Measurements from ENCODE around the gene PRKCQ.

PRKCQ gene

DNA sequence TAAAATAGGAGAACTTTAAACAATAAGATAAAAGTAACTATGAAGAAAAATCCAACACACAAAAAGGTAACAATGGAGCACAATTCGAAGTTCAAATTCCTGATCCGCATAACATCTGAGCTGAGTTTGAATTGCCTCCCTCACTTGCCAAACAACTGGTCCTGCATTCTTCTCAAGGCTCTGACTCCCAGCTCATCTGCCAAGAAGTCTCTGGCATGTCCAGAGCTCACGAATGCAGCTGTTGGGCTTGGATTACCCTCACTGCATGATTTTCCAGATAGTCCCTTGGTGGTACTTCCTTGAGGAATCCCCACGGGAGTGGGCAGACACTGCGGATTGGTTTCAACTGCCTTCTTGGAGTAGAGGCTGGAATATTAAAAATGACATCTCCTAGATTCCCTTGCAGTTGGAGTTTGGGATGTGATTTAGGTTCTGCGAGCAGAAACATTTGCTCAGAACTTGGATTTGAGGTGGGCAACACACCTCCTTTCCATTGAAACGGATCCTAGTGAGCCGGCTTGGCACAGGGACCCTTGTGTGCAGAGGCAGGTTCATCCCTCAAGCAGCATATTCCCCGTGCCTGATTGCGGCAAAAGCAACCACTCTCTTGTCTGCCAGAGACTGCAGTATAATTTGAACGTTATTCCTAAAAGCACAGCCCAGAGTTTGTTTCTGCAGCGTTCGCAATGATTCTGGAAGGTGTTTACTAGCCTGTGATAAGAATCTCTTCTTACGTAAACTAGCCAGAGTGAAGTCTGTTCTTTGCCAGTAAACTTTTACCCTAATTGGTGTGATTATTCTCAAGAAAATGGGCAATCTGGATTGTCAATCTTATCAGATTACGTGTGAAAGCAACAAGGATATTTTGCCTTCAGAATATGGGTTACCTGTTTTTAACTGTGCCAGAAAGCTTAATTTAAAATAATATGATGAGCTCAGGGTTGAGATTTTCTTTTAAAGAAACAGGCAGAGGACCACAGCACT, 23.4 kb upstream of the PRKCQ start:
- intact Hi-C loops (cut with micrococcal nuclease) = no loop called here
- Mint-ChIP-seq H3K36me3 (ENCODE audit: low read depth) (no peaks in the 10 kb centered on the region), H3K4me1 (ENCODE audit: low read depth) (peaks cover 20% of the 10 kb centered on the region), H3K27me3 (peaks cover 8% of the 10 kb centered on the region), H3K4me3 (no peak overlapping the region), H3K9me3 (no peaks in the 10 kb centered on the region), H3K27ac (no peak overlapping the region)

DNA sequence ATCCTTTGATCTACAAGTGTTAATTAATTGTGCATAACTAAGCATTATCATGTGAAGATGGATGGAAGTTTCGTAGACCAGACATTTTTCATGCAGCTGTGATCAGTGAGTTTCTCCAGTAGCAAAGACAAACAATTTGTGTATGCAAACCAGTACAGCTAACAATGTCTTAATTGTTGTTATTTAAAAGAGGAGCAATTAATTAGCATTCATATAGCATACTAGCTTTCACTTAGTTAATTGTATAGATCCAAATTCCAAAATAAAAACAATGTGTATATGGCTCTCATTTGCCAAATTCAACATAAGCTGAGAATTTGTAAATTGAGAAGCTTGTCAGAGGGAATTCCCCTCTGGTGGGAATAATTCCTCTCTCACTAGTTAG, 22.6 kb upstream of the PRKCQ start:
- no peak overlapping the region for H3K27ac Mint-ChIP-seq
- H3K4me1 Mint-ChIP-seq (ENCODE audit: low read depth) = peaks cover 20% of the 10 kb centered on the region
- H3K4me3 Mint-ChIP-seq = no peak overlapping the region
- intact Hi-C loops (cut with micrococcal nuclease) = no loop called here
- H3K27me3 Mint-ChIP-seq = peaks cover 6% of the 10 kb centered on the region
- H3K36me3 Mint-ChIP-seq (ENCODE audit: low read depth) = no peaks in the 10 kb centered on the region
- H3K9me3 Mint-ChIP-seq = no peaks in the 10 kb centered on the region

DNA sequence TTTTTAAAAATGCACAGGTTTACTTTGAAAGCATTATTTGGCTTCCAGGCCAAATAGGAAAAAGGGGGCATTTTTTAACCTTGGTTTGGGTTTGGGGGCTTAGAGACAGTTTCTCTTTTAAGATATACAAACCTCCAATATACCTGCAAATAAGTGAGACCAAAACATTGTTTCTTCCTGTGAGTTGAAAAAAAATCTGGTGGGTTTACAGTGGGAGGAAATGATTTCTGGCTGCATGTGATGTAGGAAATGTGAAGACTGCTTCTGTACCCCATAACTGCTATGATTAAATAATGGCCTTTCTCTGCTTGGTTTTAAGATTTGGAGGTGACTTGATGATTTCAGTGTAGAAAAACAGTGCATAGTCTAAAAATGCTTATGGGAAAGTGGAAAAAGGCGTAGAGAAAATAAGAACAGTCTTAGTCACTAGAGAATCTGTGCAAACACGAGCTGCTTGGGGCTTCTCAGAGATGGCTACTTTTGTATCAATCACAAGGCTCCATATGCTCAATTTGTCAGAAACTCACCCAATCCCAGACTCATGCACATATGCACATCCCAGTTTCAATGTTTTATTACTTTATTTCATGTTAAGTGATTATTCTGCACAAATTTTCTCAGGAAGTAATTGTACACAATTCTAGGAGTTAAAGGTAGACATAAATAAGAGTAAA, 22.1 kb upstream of the PRKCQ start:
- Mint-ChIP-seq H3K4me3 (no peak overlapping the region), H3K27ac (no peak overlapping the region), H3K27me3 (peaks cover 6% of the 10 kb centered on the region), H3K4me1 (ENCODE audit: low read depth) (peaks cover 16% of the 10 kb centered on the region), H3K36me3 (ENCODE audit: low read depth) (no peaks in the 10 kb centered on the region), H3K9me3 (no peaks in the 10 kb centered on the region)
- intact Hi-C loops (cut with micrococcal nuclease) = no loop called here

DNA sequence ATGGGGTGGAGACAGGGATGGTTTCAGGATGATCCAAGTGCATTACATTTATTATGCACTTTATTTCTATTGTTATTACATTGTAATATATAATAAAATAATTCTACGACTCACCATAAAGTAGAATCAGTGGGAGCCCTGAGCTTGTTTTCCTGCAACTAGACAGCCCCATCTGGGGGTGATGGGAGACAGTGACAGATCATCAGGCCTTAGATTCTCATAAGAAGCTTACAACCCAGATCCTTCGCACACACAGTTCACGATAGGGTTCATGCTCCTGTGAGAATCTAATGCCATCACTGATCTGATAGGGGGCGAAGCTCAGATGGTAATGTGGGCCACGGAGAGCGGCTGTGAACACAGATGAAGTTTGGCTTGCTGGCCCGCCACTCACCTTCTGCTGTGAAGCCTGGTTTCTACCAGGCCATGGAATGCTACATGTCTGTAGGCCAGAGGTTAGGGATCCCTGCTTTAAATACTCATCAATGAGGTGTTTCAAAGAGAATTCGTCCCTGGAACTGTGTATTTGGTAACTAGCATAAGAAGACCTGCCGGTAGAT, 21.2 kb upstream of the PRKCQ start:
- H3K27ac Mint-ChIP-seq = no peak overlapping the region
- H3K4me1 Mint-ChIP-seq (ENCODE audit: low read depth) = peaks cover 14% of the 10 kb centered on the region
- no peaks in the 10 kb centered on the region for H3K9me3 Mint-ChIP-seq
- no peaks in the 10 kb centered on the region for H3K36me3 Mint-ChIP-seq (ENCODE audit: low read depth)
- intact Hi-C loops (cut with micrococcal nuclease) = no loop called here
- peaks cover 6% of the 10 kb centered on the region for H3K27me3 Mint-ChIP-seq
- no peak overlapping the region for H3K4me3 Mint-ChIP-seq

DNA sequence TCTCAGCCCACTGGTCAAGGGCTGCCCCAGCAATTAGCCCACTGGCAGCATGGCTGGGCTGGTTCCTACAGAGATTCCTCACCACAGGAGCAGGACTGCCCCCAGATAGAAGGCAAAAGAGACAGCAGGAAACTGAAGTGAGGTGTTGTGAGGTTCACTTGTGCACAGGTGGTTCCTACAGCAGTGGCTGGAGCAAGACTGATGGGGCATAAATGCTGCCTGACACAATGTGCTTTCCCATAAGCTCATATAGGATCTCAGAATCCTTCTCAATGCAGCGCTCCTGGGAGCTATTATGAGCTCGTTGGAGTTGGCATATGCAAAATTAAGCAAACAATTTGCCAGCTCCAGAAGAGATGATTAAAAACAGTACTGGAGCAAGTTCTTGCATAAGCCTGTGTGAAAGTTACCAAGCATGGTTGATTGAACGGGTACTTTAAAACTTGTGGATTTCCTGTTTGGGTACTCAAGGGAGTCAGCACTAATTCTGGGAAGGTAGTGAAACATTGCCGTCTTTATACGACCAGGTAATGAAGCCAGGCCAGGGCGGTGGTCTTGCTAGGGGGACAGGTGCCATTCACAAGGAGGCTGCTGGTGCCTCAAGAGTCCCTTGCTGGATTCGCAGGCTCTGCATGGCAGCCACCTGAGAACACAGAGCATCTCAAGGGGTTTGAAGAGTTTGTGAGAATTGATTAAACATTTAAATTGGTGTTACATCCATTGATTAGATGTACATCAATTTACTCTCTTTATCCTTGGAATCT, 20.3 kb upstream of the PRKCQ start:
- intact Hi-C loops (cut with micrococcal nuclease) = no loop called here
- Mint-ChIP-seq H3K4me3 (no peak overlapping the region), H3K4me1 (ENCODE audit: low read depth) (peaks cover 14% of the 10 kb centered on the region)

DNA sequence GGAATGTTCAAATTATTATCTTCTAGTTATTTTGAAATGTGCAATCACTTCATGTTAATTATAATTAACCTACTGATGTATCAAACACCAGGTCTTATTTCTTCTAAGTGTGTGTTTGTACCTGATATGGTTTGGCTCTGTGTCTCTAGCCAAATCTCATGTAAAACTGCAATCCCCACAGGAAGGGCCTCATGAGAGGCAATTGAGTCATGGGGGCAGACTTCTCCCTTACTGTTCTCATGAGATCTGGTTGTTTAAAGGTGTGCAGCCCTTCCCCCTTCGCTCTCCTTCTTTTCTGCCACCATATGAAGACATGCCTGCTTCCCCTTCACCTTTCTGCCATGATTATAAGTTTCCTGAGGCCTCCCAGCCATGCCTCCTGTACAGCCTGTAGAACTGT, 18.6 kb upstream of the PRKCQ start:
- intact Hi-C loops (cut with micrococcal nuclease) = no loop called here
- H3K9me3 Mint-ChIP-seq = no peaks in the 10 kb centered on the region
- no peak overlapping the region for H3K27ac Mint-ChIP-seq
- H3K4me1 Mint-ChIP-seq (ENCODE audit: low read depth) = peaks cover 14% of the 10 kb centered on the region
- no peak overlapping the region for H3K4me3 Mint-ChIP-seq
- no peaks in the 10 kb centered on the region for H3K36me3 Mint-ChIP-seq (ENCODE audit: low read depth)
- H3K27me3 Mint-ChIP-seq = peaks cover 2% of the 10 kb centered on the region

More for the DNA sequence above, 20.3 kb upstream of the PRKCQ start:
- no peak overlapping the region for H3K27ac Mint-ChIP-seq
- no peaks in the 10 kb centered on the region for H3K9me3 Mint-ChIP-seq
- no peaks in the 10 kb centered on the region for H3K36me3 Mint-ChIP-seq (ENCODE audit: low read depth)
- H3K27me3 Mint-ChIP-seq = peaks cover 4% of the 10 kb centered on the region

DNA sequence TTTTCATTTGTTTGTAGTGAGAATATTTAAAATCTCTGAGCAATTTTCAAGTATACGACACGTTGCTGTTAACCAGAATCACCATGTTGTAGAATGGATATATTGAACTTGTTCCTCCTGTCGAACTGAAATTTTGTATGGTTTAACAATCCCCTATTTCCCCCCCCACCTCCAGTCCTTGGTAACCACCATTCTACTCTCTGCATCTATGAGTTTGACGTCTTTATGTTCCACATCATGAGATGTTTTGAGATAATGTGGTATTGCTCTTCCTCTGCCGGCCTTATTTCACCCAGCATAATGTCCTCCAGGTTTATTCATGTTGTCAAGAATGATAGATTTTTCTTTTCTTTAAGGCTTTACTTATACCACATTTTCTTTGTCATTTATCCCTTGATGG, 17.4 kb upstream of the PRKCQ start:
- Mint-ChIP-seq H3K4me3 (no peak overlapping the region), H3K27ac (no peak overlapping the region)

DNA sequence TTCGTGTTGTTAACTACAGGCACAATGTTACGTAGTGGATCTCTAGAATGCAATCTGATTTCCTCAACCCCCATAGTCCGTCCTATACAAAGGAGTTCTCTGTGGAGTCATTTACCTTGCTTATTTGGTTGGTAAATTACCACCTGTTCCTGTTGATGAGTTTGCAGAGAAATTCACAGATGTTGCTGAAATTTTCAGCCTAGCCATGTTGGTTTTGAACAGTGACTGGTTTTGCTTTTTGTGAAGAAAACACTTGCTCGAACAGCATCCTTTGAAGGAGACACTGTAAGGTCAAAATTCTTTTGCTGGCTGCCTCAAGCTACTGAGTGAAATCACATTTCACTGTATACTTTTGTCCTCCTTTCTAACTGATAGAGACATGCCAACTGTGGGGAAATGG, 15.4 kb upstream of the PRKCQ start:
- Mint-ChIP-seq H3K36me3 (ENCODE audit: low read depth) (no peaks in the 10 kb centered on the region), H3K4me3 (no peak overlapping the region), H3K27me3 (no peaks in the 10 kb centered on the region), H3K4me1 (ENCODE audit: low read depth) (peaks cover 12% of the 10 kb centered on the region), H3K9me3 (no peaks in the 10 kb centered on the region), H3K27ac (no peak overlapping the region)
- intact Hi-C loops (cut with micrococcal nuclease) = no loop called here

More for the DNA sequence above, 17.4 kb upstream of the PRKCQ start:
- H3K27me3 Mint-ChIP-seq = peaks cover 2% of the 10 kb centered on the region
- H3K9me3 Mint-ChIP-seq = no peaks in the 10 kb centered on the region
- intact Hi-C loops (cut with micrococcal nuclease) = no loop called here
- H3K4me1 Mint-ChIP-seq (ENCODE audit: low read depth) = peaks cover 14% of the 10 kb centered on the region
- H3K36me3 Mint-ChIP-seq (ENCODE audit: low read depth) = no peaks in the 10 kb centered on the region

DNA sequence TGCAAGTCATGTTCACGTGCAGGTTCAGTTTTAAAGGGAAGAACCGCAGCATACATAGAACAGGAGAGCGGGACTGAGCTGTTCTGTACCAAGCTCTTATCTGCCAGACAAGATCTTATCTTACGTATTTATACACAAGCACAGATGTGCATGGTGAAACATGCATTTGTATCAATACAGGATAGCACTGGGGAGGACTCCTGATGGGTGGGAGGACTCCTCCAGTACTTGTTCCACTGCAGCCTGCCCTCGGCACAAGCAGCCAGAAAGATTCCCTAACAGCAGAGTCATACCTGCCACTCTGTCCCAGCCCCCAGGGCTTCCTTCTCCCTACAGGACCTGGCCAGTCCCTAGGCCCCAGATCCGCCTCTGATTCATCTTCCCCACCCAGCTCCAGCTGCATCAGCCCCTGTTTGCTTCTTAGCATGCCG, 13.2 kb upstream of the PRKCQ start:
- Mint-ChIP-seq H3K4me3 (no peak overlapping the region), H3K4me1 (ENCODE audit: low read depth) (no peaks in the 10 kb centered on the region), H3K27me3 (no peaks in the 10 kb centered on the region), H3K36me3 (ENCODE audit: low read depth) (no peaks in the 10 kb centered on the region), H3K27ac (no peak overlapping the region), H3K9me3 (no peaks in the 10 kb centered on the region)
- intact Hi-C loops (cut with micrococcal nuclease) = no loop called here

DNA sequence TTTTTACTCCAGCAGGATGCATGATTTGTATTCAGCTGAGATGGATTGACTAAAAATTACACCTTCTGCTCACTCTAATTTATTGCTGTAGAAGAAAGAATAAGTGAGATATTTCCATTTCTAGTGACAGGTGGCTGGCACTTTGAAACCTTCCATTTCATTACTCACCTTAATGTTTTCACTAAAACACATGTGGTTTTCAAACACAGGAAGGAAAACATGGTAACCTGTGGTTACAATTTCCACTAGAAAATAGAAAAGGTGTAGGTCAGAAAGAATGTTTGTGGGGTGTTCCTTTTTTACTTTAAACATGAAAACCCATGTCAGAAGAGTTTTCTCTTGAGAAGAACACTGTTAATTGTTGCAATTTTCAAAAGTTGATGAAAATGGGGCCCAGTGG, 12.0 kb upstream of the PRKCQ start:
- H3K27ac Mint-ChIP-seq = no peak overlapping the region
- H3K4me1 Mint-ChIP-seq (ENCODE audit: low read depth) = no peaks in the 10 kb centered on the region
- H3K4me3 Mint-ChIP-seq = no peak overlapping the region
- intact Hi-C loops (cut with micrococcal nuclease) = no loop called here
- H3K36me3 Mint-ChIP-seq (ENCODE audit: low read depth) = no peaks in the 10 kb centered on the region
- no peaks in the 10 kb centered on the region for H3K27me3 Mint-ChIP-seq
- H3K9me3 Mint-ChIP-seq = no peaks in the 10 kb centered on the region

DNA sequence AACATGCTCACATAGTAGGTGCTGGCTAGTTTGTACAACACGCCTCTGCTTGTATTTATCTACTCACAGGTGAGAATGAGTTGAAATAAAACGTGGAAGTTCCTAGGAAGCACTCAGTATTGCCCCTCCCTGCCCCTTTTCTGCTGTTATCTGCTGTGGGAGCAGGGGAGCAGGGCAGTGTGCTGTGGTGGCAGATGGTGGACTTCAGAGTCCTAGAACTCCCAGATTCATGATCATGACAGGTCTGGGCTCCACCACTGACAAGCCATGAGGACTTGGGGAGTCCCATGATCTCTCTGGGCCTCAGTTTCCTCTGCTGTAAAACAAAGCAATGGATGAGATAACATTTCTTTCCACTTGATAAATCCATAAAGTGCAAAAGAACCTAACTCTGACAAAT, 11.6 kb upstream of the PRKCQ start:
- no peak overlapping the region for H3K4me3 Mint-ChIP-seq
- no peaks in the 10 kb centered on the region for H3K4me1 Mint-ChIP-seq (ENCODE audit: low read depth)
- no peak overlapping the region for H3K27ac Mint-ChIP-seq
- intact Hi-C loops (cut with micrococcal nuclease) = no loop called here
- H3K36me3 Mint-ChIP-seq (ENCODE audit: low read depth) = no peaks in the 10 kb centered on the region
- H3K9me3 Mint-ChIP-seq = no peaks in the 10 kb centered on the region
- H3K27me3 Mint-ChIP-seq = no peaks in the 10 kb centered on the region

DNA sequence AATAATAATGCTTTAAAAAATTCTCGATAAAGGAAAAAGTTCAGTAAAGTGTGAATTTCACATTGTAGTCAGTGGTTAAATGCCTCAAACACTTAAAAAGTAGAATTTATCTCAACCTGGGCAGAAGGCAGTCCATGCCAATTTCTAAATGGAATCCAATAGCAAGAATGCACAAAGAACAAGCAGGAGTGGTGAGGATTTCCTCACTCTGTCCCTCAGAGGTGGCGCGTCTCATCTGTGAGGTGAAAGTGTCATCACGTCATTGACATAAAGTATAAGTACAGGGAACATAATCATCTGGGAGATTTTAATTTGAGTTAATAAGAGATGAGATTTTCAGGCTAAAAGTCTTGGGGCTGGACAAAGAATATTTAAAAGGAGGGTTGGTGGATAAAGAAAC, 10.0 kb upstream of the PRKCQ start:
- no peaks in the 10 kb centered on the region for H3K4me1 Mint-ChIP-seq (ENCODE audit: low read depth)
- H3K9me3 Mint-ChIP-seq = no peaks in the 10 kb centered on the region
- intact Hi-C loops (cut with micrococcal nuclease) = no loop called here
- H3K36me3 Mint-ChIP-seq (ENCODE audit: low read depth) = no peaks in the 10 kb centered on the region
- H3K27me3 Mint-ChIP-seq = no peaks in the 10 kb centered on the region
- no peak overlapping the region for H3K4me3 Mint-ChIP-seq
- H3K27ac Mint-ChIP-seq = no peak overlapping the region

DNA sequence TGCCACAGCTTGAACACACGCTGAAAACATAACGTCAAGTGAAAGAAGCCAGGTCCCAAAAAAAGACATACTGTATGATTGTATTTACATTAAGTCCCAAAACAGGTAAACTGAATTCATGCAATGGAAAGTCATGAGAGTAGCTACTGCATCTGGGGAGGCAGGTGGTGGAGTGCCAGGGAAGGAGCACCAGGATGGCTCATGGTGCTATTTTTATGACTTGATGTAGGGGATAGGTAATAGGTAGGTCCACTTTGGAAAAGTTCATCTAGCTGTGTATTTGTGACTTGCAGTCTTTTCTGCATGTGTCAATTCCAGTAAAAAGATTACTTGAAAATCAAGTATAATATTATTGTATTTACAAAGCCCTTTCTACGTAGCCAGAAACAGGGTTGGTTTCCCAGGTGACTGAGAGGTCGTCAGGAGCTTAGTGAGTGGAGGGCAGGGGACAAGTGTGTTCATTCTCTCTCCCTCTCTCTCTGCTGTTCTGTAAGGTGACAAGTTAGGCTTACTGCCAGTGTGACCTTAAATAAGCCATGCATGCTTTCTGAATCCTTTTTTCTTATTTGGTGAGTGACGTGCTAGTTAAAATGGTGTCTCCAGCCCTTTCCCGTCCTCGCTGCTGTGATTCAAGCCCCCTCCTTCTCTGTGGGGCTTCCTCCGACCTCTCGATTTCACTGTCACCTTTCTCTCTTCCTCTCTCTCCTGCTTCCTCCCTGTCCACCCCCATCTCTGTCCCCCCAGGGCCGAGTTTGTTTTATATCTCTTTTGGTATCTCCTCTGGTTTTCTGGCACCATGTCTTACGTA, 9.4 kb upstream of the PRKCQ start:
- Mint-ChIP-seq H3K36me3 (ENCODE audit: low read depth) (no peaks in the 10 kb centered on the region), H3K27me3 (no peaks in the 10 kb centered on the region), H3K9me3 (no peaks in the 10 kb centered on the region), H3K27ac (no peak overlapping the region), H3K4me1 (ENCODE audit: low read depth) (no peaks in the 10 kb centered on the region), H3K4me3 (no peak overlapping the region)
- intact Hi-C loops (cut with micrococcal nuclease) = loop anchor here (10.0 kb wide), 1 partner anchor 145 kb away; no protein-coding TSS in a partner anchor

Measured in dendritic cell treated with granulocyte-macrophage colony-stimulating factor and Interleukin-4, amounts not matched to agents 40 ng/mL and 50 ng/mL, for 4 days (primary cell).